Skeletal muscle satellite cell (primary cell): ENCODE data around the gene OR9A2. TPM values are rescaled to one million over a fixed set of nuclear protein-coding genes. Genes with fewer than 3 reads are reported as not detected.

Experiments
- H3K27me3 ChIP-seq: 2 replicates; pipeline ENCODE4 v1.7.0; 2013; ENCODE audit warnings: low read length; ENCODE audit not compliant: control insufficient read depth, insufficient read depth
- H3K36me3 ChIP-seq: 2 replicates; pipeline ENCODE4 v1.7.0; 2013; ENCODE audit warnings: mild to moderate bottlenecking, control low read depth, low read length; ENCODE audit not compliant: insufficient read depth
- H3K4me1 ChIP-seq: 2 replicates; pipeline ENCODE4 v1.7.0; 2013; ENCODE audit warnings: low read length; ENCODE audit not compliant: control insufficient read depth, insufficient read depth
- H3K4me2 ChIP-seq: 2 replicates; pipeline ENCODE4 v1.7.0; 2013; ENCODE audit warnings: mild to moderate bottlenecking, low read length
- H3K4me3 ChIP-seq: 2 replicates; pipeline ENCODE4 v1.7.0; 2013; ENCODE audit warnings: low read length
- H3K9ac ChIP-seq: 2 replicates; pipeline ENCODE4 v1.7.0; 2013; ENCODE audit warnings: mild to moderate bottlenecking, low read depth, low read length, moderate library complexity
- H3K9me3 ChIP-seq: replicated peaks from 2 replicates; pipeline ENCODE4 v1.7.0; 2013; ENCODE audit warnings: mild to moderate bottlenecking, control low read depth, low read length
- total RNA-seq: library from RNA; depleted of rRNA; stranded (reverse); fragments of >200 nt; gene quantifications from 2 replicates; pipeline ENCODE4 v1.2.3, GENCODE V29; 2012; rRNA removed

Gene OR9A2
- 0.22 TPM in 1 of 2 replicates, not detected in the other for total RNA-seq

- Histone ChIP-seq H3K4me2 (no peak within 1 kb of the TSS), H3K9me3 (no peaks in the 10 kb centered on the region), H3K9ac (no peak within 1 kb of the TSS), H3K4me1 (peaks cover 14% of the 10 kb centered on the region), H3K27me3 (no peaks in the 10 kb centered on the region), H3K36me3 (no peaks in the 10 kb centered on the region), H3K4me3 (no peak within 1 kb of the TSS)
Measured at GRCh38 chr7:143027032-143027431, at the start of gene OR9A2. OR9A2 (minus strand) TSS chr7:143027132; CDS start chr7:143027132, 0 bp downstream.

GRCh38 chr7:143074141-143074540 lies 47.2 kb upstream of the OR9A2 start:
- H3K9ac ChIP-seq: no peak overlapping the region
- peaks cover 2% of the 10 kb centered on the region for H3K27me3 ChIP-seq

GRCh38 chr7:143073556-143073955 lies 46.6 kb upstream of the OR9A2 start:
- Histone ChIP-seq H3K9me3 (no peaks in the 10 kb centered on the region), H3K4me1 (peaks cover 5% of the 10 kb centered on the region), H3K4me3 (no peak overlapping the region), H3K36me3 (no peaks in the 10 kb centered on the region), H3K4me2 (no peak overlapping the region), H3K9ac (no peak overlapping the region), H3K27me3 (peaks cover 2% of the 10 kb centered on the region)

More at GRCh38 chr7:143074141-143074540, 47.2 kb upstream of the OR9A2 start:
- no peaks in the 10 kb centered on the region for H3K9me3 ChIP-seq
- no peak overlapping the region for H3K4me2 ChIP-seq
- H3K36me3 ChIP-seq: no peaks in the 10 kb centered on the region
- peaks cover 5% of the 10 kb centered on the region for H3K4me1 ChIP-seq
- H3K4me3 ChIP-seq: no peak overlapping the region

GRCh38 chr7:143069912-143070500 lies 43.1 kb upstream of the OR9A2 start:
- H3K4me2 ChIP-seq: no peak overlapping the region
- no peaks in the 10 kb centered on the region for H3K36me3 ChIP-seq
- H3K4me3 ChIP-seq: no peak overlapping the region
- H3K9me3 ChIP-seq: no peaks in the 10 kb centered on the region
- H3K4me1 ChIP-seq: no peaks in the 10 kb centered on the region
- H3K9ac ChIP-seq: no peak overlapping the region
- H3K27me3 ChIP-seq: peaks cover 2% of the 10 kb centered on the region

GRCh38 chr7:143068446-143068845 lies 41.5 kb upstream of the OR9A2 start:
- Histone ChIP-seq H3K9me3 (no peaks in the 10 kb centered on the region), H3K27me3 (peaks cover 2% of the 10 kb centered on the region)

GRCh38 chr7:143063741-143064140 lies 36.8 kb upstream of the OR9A2 start:
- H3K9ac ChIP-seq: no peak overlapping the region
- H3K9me3 ChIP-seq: no peaks in the 10 kb centered on the region
- no peak overlapping the region for H3K4me3 ChIP-seq
- no peaks in the 10 kb centered on the region for H3K4me1 ChIP-seq
- H3K4me2 ChIP-seq: no peak overlapping the region
- no peaks in the 10 kb centered on the region for H3K27me3 ChIP-seq
- no peaks in the 10 kb centered on the region for H3K36me3 ChIP-seq

More at GRCh38 chr7:143068446-143068845, 41.5 kb upstream of the OR9A2 start:
- H3K4me3 ChIP-seq: no peak overlapping the region
- no peaks in the 10 kb centered on the region for H3K4me1 ChIP-seq
- no peak overlapping the region for H3K9ac ChIP-seq
- H3K36me3 ChIP-seq: no peaks in the 10 kb centered on the region
- no peak overlapping the region for H3K4me2 ChIP-seq

- Histone ChIP-seq H3K4me3 (no peak overlapping the region), H3K4me1 (peaks cover 4% of the 10 kb centered on the region), H3K4me2 (no peak overlapping the region), H3K9ac (no peak overlapping the region), H3K27me3 (no peaks in the 10 kb centered on the region), H3K9me3 (no peaks in the 10 kb centered on the region), H3K36me3 (no peaks in the 10 kb centered on the region)
Measured at GRCh38 chr7:143055754-143056153, 28.8 kb upstream of the OR9A2 start.

GRCh38 chr7:143054621-143055020 lies 27.7 kb upstream of the OR9A2 start:
- no peak overlapping the region for H3K4me3 ChIP-seq
- no peaks in the 10 kb centered on the region for H3K36me3 ChIP-seq
- H3K9me3 ChIP-seq: no peaks in the 10 kb centered on the region
- H3K4me1 ChIP-seq: peaks cover 6% of the 10 kb centered on the region
- H3K9ac ChIP-seq: no peak overlapping the region
- H3K4me2 ChIP-seq: no peak overlapping the region
- H3K27me3 ChIP-seq: no peaks in the 10 kb centered on the region

GRCh38 chr7:143052041-143052440 lies 25.1 kb upstream of the OR9A2 start, which contains the start of gene OR6V1:
OR6V1 (plus strand) TSS chr7:143052341; CDS start chr7:143052341, 0 bp downstream.
- H3K9me3 ChIP-seq: no peaks in the 10 kb centered on the region
- H3K36me3 ChIP-seq: no peaks in the 10 kb centered on the region

GRCh38 chr7:143050931-143051330 lies 24.0 kb upstream of the OR9A2 start:
- H3K4me1 ChIP-seq: peaks cover 16% of the 10 kb centered on the region
- no peak overlapping the region for H3K4me3 ChIP-seq
- H3K9me3 ChIP-seq: no peaks in the 10 kb centered on the region
- no peak overlapping the region for H3K9ac ChIP-seq
- peak overlapping the region; percentile 46 for H3K4me2 ChIP-seq
- H3K36me3 ChIP-seq: no peaks in the 10 kb centered on the region
- no peaks in the 10 kb centered on the region for H3K27me3 ChIP-seq

More at GRCh38 chr7:143052041-143052440, 25.1 kb upstream of the OR9A2 start, which contains the start of gene OR6V1:
- Histone ChIP-seq H3K9ac (no peak within 1 kb of the TSS), H3K27me3 (no peaks in the 10 kb centered on the region), H3K4me2 (peak within 1 kb of the TSS; percentile 46), H3K4me3 (no peak within 1 kb of the TSS), H3K4me1 (peaks cover 16% of the 10 kb centered on the region)

- Histone ChIP-seq H3K4me3 (no peak overlapping the region), H3K9me3 (no peaks in the 10 kb centered on the region), H3K4me1 (peaks cover 16% of the 10 kb centered on the region), H3K9ac (no peak overlapping the region), H3K27me3 (no peaks in the 10 kb centered on the region), H3K36me3 (no peaks in the 10 kb centered on the region), H3K4me2 (no peak overlapping the region)
Measured at GRCh38 chr7:143049362-143049761, 22.4 kb upstream of the OR9A2 start.

- H3K27me3 ChIP-seq: no peaks in the 10 kb centered on the region
- H3K4me2 ChIP-seq: no peak overlapping the region
- no peaks in the 10 kb centered on the region for H3K36me3 ChIP-seq
- H3K4me3 ChIP-seq: no peak overlapping the region
- H3K9ac ChIP-seq: no peak overlapping the region
- H3K4me1 ChIP-seq: peaks cover 17% of the 10 kb centered on the region
- no peaks in the 10 kb centered on the region for H3K9me3 ChIP-seq
Measured at GRCh38 chr7:143048827-143049226, 21.9 kb upstream of the OR9A2 start.
